ENCODE data around the gene MRPS27.
"Not testable (repeated sequence)": the region's sequence is repeated elsewhere in the genome, so short reads cannot be mapped to it uniquely, and the experiment has no call there.

Gene MRPS27

DNA sequence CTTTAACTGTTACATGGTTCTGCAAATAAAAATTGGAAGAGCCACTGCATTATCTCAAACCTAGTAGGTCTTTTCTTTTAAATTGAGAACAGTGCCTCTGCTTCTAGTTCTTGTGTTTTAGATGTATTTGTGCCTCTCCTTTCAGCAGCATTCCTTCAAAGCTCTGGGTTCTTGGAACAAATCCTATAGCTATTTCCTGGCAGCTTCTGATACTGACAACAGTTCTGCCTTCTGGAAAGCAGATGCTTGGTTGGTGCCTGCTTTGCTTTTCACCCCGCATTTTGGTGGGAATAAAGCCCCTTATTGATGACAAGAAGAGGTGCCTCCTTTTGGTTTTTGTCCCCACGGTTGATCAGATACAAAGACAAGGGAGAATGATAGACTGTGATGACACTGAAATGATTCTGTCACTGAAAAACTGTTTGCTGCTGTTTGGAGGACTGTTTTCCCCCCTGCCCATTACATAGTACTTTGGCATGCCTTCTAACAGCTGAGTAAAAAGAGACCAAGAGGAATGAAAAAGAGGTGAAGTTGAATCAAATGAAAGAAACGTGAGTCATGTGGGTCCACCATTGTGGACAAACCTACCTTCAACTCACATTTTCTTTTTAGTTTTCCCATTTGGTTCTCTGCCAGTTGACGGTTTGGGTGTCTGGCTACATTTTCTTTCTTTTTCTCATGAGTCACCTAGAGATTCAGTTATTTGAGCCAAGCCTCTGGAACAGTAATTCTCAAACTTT is 5.7 kb upstream of the MRPS27 start:
- DNase-seq (ENCODE audit: low read depth) = no peak

DNA sequence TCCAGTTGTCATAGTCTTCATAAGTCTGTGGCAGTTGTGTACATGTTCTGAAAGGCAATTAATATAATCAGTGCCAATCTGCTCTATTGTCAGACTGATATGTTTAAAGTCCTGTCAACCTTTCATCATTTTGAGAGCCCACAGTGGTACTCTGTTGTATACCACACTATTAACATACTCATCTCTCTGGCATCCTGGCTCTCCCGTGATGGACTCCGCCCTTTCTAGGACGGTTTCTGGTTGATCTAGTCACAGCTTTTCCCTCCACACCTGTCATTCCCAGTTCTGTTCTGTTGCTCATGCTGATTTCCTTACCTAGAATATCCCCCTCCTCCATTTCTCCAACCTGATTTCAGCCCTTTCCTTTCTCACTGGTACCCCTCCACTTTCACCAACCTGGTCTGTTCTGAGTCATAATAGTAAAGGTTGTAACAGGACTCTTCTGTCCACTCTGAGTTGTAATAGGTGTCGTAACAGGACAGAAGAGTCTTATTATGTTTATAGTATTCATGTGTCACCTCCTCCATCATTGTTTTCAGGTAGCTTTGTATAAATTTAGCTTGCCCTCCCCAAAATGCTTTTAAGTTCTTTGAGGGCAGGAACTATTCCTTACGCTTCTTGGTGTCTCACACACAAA is 4.3 kb upstream of the MRPS27 start:
- DNase-seq (ENCODE audit: low read depth) = no peak

DNA sequence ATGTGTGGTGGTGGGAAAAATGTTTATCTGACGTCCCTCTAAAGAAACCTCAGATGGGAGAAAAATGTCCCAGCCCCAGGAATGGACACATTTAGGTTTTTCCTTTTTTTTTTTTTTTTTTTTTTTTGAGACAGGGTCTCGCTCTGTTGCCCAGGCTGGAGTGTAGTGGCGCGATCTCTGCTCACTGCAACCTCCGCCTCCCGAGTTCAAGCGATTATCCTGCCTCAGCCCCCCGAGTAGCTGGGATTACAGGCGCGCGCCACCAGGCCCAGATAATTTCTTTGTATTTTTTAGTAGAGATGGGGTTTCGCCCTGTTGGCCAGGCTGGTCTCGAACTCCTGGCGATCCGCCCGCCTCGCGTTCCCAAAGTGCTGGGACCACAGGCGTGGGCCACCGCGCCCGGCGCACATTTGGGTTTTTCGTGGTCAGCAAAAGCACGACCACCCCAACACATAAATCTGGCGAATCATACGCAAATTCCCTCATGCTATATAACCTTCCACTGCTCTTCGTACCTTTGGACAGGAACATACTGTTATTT is 535 bp downstream of the MRPS27 start:
- DNase-seq (ENCODE audit: low read depth) = not testable (repeated sequence)

DNA sequence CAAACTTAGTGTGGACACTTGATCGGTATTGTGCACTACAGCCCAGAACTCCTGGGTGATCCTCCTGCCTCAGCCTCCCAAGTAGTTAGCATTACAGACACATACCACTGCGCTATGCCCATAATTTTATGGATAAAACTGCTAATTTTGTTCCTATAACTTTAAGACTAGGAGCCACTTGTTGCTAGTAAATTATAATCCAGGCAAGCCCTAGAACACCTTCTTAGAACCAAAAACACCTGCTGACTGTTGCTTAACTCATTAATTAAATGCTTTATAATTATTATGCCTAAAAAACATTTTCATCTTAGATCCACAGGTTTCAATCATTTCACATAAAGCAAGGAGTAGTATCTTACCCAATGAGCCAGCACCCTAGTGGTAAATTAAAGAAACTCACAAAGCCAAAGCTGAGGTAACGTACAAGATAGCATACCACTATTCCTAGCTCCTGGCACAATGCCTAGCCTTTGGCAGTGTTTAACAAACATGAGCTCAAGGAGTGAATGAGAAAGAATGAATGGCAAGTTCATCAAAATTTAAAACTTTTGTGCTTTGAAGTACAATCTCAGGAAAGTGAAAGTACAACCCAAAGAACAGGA is 5.4 kb downstream of the MRPS27 start:
- peak; percentile 87 for DNase-seq (ENCODE audit: low read depth)

DNA sequence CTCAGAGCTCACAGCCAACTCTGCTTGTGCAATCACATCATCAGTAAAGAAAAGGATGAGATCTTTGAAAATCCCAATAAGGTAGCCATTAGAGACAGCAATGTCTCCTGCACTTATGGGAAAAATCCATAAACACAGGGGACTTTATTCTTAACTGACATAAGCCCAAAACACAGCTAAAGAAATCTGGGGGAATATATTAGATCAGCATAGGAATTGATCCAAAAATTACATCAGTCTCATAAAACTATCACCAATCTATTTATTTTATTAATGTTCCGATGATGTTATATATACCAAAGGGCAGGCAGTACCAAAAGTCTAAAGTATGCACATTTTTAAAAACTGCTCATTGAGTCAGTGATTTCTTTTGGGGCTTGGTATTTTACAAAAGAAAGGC is 6.9 kb downstream of the MRPS27 start:
- no peak for DNase-seq (ENCODE audit: low read depth)

DNA sequence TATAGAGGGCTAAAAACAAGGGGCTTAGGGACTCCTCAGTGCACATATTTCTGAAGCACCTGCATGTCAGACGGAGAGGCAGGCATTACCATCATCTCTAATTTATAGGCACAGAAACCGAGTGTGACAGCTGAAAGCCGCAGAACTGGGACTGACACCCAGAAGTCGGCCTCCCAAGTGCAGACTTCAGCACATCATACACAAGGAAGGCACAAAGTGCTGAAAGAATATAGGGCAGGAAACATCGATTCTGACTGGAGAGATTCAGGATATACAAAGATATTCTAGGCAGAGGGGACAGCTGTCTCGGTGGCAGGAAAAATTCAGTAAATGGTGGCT is 11.2 kb downstream of the MRPS27 start:
- no peak for DNase-seq (ENCODE audit: low read depth)

DNA sequence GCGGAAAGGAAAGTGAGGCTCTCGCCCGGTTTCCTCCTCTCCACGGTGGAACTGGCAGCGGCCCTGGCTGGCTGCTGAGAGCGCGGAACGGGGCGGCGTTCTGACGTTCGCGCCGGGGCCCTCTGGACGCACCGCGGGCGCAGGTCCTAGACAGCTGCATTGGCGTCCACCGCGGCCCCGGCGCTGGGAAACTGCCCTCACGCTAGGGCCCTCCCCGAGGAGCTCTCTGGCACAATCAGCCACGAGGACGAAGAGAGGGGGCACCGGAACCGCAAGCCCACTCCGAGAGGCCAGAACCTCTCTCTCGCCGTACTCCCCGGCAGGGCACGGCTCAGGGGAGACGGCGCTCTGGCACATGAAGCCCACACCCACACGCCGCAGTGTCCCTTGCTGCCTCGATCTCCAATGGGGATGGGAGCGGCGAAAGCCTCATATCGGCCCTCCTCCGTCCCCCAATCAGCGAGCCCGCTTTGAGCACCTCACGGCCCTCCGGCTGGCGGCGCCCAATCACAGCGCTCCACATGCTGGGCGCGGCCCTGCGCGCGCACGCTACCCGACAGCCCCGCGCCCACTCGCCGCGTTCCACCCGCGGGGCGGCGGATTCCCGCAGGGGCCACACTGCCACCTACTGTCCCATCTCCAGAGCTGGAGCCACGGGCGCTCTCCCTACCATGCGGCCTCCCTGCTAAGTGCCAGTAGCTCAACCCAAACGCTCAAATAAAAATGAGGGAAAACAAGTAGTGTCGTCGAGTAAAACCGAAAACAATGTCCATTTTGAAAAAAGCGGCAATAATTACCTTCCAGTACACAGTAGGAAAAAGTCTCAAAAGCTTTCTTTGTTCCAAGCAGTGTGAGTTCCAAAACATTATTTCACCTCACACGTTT is 11.8 kb downstream of the MRPS27 start:
- DNase-seq (ENCODE audit: low read depth) = peak; percentile 97

DNA sequence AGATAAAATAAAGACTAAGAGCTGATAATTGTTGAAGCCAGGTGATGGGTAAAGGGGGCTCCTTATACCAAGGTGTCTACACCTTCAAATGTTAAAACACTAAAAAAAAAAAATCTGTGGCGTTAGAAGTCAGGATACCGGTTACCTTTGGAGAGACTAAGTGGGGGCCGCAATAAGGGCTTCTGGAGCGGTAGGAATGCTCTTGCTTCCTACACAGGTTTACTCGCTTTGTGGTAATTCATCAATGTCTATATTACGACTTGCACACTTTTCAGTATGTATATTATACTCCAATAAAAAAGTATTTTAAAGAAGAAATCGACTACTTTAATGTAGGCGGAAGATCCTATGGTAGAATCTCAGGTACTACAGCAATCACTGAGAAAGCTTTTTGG is 12.5 kb downstream of the MRPS27 start:
- no peak for DNase-seq (ENCODE audit: low read depth)

DNA sequence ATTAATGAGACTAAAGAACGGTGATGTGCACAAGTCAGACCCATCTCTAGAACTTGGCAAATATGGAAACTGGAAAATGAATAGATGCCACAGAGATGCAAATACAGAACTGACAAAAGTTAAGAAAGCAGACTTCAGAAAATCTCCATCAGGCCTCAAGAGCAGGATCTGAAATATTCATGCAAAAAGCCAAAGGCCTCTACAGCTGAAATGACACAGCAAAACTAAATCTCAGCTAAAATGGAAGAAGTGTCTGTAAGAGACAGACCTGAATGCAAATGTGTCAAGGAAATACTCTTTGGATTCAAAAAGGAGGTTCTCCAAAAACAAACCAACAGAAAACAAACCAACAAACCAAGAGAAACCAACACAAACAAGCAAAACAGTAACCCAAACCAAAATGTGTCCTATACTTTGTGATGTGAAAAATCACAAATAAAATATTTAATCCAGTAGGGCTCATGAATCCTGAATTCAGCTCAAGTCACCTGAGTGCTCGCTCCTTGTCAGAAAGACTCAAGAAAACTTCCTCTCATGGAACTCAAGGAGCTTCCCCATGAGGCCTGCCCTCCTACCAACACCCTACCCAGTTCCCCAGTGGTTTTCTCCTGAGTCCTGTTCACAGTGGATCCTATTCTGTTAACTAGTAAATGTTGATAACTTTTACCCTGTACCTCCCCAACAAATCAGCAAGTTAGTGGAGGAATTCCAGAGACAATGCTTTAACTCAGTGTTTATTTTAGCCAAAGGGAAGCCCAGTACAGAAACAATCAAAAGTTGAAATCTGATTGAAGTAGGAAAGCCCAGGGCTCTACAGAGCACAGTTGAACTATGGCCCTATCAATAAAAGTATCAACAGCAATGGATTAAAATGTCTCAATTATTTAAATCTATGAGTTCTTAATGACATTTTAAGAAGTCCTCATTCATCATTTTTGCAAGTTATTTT is 14.6 kb downstream of the MRPS27 start:
- no peak for DNase-seq (ENCODE audit: low read depth)

DNA sequence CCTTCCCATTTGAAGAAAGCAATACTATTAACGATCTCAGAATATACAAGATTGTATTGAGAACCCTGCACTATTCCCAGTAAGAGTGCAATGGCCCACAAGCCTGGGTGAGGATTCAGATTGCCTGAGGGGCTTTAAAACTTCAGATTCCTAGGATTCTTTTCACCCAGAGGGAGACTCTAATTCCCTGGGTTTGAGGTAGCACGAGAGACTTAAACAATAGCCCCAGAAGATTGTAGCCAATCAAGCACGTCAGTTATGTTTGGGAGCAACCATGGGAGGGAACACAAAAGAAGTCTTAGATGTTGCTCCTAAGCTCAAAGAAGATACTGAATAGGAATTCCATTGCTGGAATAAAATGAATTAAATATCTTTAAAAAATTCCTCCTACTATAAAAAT is 17.9 kb downstream of the MRPS27 start:
- DNase-seq (ENCODE audit: low read depth) = no peak

DNA sequence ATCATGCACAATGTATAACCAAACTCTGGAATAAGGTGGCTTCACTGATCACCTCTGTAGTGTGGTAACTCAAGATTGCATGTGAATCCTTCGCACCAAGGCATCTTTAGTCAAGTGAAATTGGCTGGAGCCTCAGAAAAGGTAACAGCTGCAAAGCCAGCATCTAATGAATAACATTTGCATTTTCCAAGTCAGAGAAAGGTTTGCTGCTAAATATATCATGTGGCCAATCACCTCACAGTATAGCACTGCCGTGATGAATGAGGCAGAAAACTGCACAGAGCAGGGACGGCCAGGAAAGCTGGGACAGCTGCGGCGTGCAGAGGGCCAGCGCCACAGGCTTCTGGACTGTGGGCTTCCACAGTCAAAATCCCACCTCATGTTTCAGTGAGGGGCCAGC is 18.5 kb downstream of the MRPS27 start:
- DNase-seq (ENCODE audit: low read depth) = no peak

DNA sequence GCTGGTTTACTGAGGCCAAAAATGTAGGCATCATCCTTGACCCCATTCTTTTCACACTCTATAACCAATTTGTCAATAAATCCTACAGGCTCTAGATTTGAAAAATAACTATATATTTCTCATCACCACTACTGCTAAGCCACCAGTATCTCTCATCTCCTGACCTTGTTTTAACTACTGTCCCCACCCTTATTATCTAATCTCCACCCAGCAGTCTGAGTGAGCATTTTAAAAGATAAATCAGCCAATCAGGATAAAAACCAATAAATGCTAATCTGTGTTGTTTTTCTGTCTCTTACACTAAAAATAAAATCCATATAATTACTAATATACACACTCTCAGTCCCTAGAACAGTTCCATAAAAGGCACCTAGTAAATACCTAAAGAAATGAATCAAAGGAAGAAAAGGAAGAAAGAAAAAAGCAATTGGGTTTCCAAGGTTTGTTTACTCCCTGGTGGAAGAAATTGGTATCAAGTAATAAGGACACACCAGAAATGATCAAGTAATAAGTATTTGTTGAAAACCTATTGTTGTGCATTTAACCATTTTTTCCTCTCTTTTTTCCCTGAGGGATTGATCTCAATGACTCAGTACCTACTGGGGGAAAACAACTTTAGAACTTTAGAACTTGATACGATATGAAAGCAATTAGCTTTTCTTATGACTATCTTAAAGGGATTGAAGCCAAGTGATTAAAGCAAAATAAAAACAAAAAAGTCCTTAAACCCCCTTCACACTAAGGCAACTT is 19.3 kb downstream of the MRPS27 start:
- no peak for DNase-seq (ENCODE audit: low read depth)

DNA sequence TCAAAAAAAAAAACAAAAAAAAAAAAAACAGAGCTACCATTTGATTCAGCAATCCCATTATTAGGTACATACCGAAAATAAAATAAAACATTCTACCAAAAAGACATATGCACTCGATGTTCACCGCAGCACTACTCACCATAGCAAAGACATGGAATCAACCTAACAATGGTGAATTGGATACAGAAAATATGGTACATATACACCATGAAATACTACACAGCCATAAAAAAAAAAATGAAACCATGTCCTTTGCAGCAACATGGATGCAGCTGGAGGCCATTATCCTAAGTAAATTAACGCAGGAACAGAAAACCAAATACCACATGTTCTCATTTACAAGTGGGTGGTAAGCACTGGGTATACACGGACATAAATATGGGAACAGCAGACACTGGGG is 21.3 kb downstream of the MRPS27 start:
- no peak for DNase-seq (ENCODE audit: low read depth)

DNA sequence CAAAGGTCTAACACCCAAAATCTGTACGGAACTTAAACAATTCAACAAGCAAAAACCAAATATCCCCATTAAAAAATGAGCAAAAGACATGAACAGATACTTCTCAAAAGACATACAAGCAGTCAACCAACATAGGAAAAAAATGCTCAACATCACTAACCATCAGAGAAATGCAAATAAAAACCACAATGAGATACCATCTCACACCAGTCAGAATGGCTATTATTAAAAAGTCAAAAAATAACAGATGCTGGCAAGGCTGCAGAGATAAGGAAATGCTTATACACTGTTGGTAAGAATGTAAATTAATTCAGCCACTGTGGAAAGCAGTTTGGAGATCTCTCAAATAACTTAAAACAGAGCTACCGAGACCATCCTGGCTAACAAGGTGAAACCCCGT is 21.9 kb downstream of the MRPS27 start:
- DNase-seq (ENCODE audit: low read depth) = peak; percentile 55

DNA sequence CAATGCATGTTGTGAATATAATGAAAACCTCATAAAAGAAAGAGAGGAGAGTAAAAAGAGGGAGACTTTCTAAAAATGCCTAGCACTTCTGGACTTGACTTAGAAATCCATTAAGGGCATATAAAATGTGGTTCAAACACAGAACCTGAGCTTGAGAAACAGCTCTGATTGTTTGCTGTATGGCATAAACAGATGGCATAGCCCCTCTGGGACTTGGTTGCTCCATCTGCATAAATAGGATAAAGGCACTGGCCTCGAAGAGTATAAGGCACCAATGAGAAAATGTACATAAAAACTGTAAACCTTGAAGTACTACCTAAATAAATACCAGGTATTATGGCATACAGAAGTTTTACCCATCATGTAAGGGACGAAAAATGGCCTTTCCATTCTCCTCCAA is 23.8 kb downstream of the MRPS27 start:
- no peak for DNase-seq (ENCODE audit: low read depth)

DNA sequence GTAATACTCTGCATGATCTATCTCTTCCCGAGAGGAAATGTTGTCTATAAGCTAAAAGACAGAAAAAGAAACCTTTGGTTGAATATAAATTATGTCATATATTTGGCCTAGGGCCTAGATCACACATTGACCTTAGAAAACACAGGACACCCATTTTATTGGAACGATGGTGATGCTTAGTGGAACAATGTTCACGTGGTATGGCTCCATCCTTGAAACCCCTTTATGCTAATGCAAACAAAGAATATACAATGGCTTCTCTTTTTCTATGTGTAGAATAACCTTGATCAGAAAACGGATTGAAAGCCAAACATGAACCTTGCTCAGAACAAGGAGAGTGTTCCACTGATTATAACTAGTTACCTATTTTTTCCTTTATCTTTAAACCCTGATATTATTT is 24.5 kb downstream of the MRPS27 start:
- no peak for DNase-seq (ENCODE audit: low read depth)

DNA sequence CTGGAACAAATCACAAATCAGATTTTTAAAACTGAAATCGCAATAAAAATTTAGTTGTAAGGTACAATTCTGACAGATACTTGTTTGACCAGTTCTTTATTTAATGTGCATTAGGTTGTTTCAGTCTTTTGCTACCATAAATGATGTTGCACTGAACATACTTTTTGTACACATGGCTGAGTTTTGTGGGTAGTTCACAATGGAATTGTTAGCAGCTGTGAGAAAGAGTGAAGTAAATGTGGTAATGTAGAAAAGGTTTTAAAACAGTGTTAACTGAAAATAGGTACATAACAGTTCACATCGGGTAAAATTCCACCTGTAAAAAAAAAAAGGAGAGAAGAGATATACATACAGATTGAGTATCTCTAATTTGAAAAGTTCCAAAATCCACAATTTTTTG is 25.6 kb downstream of the MRPS27 start:
- DNase-seq (ENCODE audit: low read depth) = no peak

DNA sequence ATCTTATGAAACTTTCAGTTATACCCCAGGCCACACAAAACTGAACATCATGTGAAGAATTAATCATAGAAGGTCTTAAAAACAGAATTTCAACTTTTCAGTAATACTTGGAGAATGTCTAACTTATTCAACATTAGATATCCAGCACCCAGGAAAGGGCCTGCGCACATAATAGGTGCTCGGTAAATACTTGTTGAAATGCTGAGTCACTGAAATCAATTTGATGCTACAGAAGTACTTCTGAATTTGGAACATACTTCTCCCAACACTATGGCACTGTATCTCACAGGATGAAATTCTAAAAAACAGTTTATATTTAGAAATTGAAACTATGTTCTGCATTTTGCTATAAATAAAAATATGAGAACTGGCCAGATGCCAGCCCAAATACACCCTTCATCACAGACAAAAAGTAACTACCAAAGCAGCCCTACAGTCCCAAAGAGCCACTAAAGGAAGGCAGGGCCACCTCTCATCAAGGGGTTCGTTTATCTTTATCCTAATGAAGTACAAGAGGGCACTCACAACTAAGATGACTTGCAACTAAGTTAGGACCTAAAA is 26.5 kb downstream of the MRPS27 start:
- no peak for DNase-seq (ENCODE audit: low read depth)

DNA sequence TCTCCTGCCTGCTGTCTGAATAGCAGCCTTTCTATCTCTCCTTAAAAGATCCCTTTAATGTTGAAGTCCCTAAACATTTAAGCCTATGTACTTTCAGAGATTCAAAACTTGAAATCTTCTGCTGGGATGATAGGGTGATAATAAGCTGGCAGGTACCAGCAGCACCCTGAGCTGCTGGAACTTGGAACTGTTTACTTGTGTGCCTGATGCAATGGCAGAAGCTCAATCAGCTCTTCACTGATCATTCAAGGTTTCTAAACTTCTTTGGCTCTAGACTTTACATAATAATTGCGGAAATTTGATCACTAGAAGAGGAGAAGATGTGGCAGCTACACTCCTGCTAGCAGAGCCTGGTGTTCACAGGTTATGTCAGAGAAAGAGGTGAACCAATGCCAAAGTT is 27.6 kb downstream of the MRPS27 start:
- no peak for DNase-seq (ENCODE audit: low read depth)

DNA sequence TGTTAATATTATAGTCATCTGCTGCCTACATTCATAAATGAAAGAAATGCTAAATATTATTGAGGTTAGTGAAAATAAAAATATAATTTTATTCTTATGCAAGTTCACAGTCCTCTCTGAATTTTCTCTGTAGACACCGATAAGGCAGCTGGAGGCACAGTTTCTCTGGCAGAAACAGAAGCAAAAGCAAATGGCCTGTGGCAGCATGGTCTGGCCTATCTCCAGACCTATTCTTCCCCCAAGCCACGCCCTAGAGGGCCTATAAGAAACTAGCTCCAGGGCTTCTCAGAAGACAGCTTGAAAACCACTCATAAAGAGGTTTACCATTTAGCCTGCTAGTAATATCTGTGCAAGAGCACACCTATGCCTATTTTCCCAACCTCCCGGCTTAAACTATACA is 28.4 kb downstream of the MRPS27 start:
- DNase-seq (ENCODE audit: low read depth) = no peak

Measured in amniotic epithelial cell (primary cell).